D341Med (cell line): Measurements from ENCODE around the gene AVP.
"Not testable (repeated sequence)": the region's sequence is repeated elsewhere in the genome, so short reads cannot be mapped to it uniquely, and the experiment has no call there.

ENCODE experiments used
- DNase-seq: peaks from one replicate; pipeline ENCODE4 v3.0.0; 2012; ENCODE audit warnings: low spot score

The AVP gene

DNA sequence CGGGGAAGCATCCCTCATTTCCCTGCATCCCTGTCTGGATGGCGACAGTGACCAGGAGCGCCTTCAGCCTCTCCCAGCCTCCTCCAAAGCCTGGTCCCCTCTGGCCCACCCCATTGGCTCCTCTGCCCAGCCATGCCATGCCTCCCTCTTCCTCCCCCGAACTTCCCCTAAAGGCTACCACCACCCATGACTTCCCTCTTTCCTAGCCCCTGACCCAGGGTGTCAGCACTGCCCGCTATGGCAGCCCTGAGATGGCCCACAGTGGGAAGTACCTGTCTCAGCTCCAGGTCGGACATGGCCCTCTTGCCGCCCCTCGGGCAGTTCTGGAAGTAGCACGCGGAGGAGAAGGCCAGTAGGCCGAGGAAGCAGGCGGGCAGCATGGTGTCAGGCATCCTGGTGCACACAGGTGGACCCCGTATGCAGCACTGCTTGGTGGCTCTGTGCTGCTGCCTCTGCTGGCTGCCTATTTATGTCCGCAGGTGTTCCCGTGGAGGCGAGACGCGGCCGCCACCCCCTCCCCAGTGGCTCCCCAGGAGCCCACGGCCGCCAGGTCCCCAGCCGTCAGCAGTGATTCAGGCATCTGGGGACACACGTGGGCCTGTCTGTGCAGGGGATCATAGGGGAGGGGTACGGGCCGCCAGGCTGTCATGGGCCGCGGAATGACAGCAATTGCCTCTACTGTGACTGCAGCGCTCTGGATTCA, at the start of gene AVP:
Gene AVP, minus strand, starts transcription at position 442 of the 703 bp plus-strand sequence. Its CDS starts 50 bp downstream, at position 392.
- DNase-seq = peak; percentile 37

- DNase-seq = no peak
Observed at GRCh38 chr20:3134151-3134550, 49.6 kb upstream of the AVP start.

DNA sequence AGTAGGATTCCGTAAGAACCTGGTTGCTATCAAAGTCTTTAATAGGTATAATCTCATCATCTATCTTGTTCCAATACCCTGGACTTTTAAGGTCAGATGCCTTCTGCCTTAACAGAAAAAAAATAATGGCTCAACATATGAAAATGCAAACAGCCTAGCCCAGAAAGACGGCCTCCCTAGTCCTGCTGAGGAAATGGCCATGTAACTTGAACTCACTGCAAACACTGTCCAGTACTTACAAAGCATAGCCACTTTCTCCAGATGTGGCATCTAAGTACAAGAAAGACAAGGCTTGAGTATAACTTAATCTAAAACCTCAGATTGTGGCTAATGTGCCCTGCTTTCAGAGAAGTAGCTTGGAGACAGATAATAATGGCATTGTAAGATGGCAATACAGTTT, 48.6 kb upstream of the AVP start:
- DNase-seq = no peak

DNA sequence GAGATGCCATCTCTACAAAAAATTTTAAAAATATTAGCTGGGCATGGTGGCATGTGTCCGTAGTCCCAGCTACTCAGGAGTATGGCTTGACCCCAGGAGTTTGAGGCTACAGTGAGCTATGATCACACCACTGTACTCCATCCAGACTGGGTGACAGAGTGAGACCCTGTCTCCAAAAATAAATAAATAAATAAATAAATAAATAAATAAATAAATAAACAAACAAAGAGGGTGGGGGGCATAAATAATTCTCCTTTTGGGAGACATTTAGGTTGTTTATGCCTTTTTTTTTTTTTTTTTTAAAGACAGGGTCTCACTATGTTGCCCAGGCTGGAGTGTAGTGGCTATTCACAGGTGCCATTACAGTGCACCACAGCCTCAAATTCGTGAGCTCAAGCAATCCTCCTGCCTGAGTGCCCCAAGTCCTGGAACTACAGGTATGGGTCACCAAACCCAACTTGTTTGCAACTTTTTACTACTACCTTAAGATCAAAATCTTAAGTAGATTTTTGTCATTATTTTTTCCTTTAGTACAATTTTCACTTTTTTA, 45.6 kb upstream of the AVP start:
- no peak for DNase-seq

- no peak for DNase-seq
Observed at GRCh38 chr20:3129094-3129493, 44.6 kb upstream of the AVP start.

DNA sequence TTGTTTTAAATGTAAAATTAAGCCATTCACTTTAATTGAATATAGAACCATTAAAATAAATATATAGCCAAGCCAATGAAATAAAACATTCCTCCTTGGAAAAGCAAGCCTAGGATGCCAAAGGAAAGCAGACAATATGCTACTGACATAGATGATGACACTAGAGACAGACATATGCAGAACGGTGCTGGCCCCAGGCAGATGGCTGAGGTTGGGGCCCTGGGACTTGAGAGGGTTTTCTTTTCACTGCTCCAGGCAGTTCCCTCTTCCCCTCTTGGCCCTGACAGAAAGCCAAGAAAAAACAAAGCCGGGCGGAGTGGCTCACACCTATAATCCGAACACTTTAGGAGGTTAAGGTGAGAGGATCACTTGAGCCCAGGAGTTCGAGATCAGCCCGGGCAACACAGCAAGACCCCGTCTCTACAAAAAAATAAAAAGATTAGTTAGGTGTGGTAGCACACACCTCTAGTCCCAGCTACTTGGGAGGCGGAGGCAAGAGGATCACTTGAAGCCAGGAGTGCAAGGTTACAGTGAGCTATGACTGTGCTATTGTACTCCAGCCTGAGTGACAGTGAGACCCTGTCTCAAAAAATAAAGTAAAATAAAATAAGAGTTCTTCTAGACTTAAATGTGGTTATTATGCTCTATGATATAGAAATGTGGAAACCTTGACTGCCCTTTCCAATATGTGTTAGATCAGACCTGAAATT, 43.9 kb upstream of the AVP start:
- no peak for DNase-seq

- no peak for DNase-seq
Observed at GRCh38 chr20:3126527-3126859, 42.0 kb upstream of the AVP start.

DNA sequence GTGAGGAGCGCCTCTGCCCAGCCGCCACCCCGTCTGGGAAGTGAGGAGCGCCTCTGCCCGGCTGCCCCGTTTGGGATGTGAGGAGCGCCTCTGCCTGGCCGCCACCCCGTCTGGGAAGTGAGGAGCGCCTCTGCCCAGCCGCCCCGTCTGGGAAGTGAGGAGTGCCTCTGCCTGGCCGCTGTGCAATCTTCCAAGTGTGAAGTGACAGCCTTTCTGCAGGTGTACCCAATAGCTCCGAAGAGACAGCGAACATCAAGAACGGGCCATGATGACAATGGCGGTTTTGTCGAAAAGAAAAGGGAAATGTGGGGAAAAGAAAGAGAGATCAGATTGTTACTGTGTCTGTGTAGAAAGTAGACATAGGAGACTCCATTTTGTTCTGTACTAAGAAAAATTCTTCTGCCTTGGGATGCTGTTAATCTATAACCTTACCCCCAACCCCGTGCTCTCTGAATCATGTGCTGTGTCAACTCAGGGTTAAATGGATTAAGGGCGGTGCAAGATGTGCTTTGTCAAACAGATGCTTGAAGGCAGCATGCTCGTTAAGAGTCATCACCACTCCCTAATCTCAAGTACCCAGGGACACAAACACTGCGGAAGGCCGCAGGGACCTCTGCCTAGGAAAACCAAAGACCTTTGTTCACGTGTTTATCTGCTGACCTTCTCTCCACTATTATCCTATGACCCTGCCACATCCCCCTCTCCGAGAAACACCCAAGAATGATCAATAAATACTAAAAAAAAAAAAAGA, 41.4 kb upstream of the AVP start:
- not testable (repeated sequence) for DNase-seq

DNA sequence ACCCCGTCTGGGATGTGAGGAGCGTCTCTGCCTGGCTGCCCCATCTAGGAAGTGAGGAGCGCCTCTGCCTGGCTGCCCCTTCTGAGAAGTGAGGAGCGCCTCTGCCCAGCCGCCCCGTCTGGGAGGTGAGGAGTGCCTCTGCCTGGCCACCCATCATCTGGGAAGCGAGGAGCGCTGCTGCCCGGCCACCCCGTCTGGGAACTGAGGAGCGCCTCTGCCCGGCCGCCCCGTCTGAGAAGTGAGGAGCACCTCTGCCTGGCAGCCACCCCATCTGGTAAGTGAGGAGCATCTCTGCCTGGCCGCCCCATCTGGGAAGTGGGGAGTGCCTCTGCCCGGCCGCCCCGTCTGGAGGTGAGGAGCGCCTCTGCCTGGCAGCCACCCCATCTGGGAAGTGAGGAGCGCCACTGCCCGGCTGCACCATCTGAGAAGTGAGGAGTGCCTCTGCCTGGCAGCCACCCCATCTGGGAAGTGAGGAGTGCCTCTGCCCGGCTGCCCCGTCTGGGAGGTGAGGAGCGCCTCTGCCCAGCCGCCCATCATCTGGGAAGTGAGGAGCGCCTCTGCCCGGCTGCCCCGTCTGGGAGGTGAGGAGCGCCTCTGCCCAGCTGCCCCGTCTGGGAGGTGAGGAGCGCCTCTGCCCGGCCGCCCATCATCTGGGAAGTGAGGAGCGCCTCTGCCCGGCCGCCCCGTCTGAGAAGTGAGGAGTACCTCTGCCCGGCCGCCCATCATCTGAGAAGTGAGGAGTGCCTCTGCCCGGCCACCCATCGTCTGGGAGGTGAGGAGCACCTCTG, 40.4 kb upstream of the AVP start:
- DNase-seq = not testable (repeated sequence)

DNA sequence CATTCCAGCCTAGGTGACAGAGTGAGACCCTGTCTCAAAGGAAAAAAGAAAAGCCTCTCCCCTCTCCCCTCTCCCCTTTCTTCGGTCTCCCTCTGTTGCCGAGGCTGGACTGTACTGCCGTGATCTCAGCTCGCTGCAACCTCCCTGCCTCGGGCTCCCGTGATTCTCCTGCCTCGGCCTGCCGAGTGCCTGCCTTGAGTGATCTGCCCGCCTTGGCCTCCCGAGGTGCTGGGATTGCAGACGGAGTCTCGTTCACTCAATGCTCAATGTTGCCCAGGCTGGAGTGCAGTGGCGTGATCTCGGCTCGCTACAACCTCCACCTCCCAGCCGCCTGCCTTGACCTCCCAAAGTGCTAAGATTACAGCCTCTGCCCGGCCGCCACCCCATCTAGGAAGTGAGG, 39.6 kb upstream of the AVP start:
- DNase-seq = not testable (repeated sequence)

GRCh38 chr20:3123542-3123941, 39.0 kb upstream of the AVP start:
- DNase-seq = no peak

DNA sequence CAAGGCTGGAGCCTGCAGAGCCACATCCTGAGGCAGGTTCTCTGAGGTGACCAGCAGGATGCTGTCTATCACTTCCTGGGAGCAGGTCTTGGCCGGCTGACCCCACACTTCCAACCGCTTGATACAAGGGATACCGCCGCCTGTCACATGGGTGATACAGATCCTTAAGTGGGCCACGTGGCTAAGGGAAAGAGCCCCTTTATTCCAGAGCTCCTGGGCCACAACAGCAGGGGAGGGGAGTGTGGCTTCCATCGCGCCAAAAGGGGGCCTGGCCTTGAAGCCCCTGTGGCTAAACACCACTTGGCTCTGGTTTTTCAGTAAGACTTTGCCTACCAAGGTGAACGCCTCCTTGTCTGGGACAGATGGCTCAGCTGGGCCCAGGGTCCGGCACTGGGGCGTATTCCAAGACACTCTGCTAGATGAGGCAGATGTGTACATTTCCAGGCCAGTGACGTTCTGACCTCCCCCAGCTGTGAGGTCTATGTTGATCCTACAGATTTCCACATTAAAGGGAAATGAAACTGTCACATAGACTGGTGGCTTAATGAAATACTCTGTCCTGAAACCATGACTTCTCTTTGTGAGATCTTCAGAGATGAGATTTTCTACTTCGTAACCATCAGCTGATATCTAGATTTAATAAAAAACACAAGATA, 37.6 kb upstream of the AVP start:
- DNase-seq = no peak

DNA sequence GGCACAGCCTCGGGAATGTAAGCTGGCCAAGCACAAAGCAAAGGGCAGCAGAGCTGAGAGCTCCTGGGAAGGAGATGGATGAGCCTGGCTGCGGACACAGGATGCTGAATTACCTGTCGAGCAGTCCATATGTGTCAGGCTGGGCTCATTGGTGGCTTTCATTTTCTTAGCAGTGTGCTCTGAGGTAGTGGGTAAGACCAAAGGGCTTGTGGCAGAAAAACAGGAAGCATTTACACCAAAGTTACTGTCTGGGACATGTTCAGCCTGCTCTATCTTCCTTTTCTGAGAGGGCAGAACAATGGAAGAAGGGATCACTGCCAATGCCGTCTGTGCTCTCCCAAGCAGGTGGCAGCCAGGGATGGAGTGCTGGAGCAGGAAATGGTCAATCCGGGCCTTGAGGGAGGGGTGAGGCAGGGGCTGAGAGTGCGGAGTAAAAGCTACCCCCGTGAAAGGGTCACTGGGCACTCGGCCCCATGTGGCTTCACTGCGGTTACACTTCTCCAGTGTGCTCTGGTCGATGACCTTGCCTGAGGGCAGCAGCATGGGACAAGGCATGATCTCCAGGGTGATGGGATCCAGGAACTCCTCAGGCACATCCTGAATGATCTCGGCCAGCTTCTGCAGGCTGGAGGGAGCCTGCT, 36.9 kb upstream of the AVP start:
- no peak for DNase-seq

DNA sequence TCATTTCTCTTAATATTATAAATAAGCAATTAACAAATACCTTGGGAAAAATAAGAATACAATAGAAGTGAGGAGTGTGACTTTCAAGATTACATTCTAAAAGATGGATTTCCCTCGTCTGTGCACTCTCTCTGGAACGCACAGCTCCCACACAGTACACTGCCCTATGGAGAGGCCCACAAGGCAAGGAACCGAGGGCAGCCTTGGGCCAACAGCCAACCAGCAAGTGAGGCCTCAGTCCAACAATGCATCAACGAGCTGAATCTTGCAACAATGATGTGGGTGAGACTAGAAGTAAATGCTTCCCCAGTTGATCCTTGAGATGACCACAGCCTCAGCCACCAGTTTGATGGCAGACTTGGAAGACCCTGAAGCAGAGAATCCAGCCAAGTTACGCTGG, 34.5 kb upstream of the AVP start:
- DNase-seq = no peak

- peak; percentile 62 for DNase-seq
Observed at GRCh38 chr20:3117839-3118379, 33.4 kb upstream of the AVP start.

- DNase-seq = no peak
Observed at GRCh38 chr20:3116341-3116740, 31.8 kb upstream of the AVP start.

DNA sequence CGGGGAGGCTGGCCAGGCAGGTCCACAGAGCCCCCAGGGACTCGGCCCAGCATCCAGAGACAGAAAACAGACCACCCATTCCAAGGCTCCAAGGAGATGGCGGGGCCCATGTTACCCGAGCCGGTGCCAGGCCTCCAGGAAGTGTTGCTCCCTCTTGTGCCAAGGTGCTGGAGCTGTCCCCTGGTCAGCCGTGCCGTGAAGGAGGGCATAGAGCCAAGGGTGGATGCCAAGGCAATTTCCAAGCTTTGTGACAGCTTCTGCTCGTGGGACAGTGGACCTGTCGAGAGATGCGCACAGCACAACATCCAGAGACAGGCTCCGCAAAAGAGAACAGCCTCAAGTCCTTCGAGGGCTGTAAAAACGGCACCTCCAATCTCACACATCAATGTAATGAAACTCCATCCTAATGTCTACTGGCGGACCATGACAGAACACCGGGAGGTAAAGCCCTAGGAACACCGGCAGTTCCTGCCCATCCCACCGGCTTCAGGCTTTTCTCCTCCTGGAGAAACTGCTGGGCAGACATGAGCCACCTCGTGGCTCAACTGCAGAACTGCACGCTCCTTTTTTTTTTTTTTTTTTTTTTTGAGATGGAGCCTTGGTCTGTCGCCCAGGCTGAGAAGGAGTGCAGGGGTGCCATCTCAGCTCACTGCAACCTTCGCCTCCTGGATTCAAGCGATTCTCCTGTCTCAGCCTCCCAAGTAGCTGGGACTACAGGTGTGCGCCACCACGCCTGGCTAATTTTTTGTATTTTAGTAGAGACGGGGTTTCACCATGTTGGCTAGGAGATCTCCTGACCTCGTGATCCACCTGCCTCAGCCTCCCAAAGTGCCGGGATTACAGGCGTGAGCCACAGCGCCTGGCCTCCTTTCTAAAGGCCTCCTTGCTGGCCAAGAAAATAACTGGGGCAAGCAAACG, 30.9 kb upstream of the AVP start:
- peak; percentile 88 for DNase-seq

DNA sequence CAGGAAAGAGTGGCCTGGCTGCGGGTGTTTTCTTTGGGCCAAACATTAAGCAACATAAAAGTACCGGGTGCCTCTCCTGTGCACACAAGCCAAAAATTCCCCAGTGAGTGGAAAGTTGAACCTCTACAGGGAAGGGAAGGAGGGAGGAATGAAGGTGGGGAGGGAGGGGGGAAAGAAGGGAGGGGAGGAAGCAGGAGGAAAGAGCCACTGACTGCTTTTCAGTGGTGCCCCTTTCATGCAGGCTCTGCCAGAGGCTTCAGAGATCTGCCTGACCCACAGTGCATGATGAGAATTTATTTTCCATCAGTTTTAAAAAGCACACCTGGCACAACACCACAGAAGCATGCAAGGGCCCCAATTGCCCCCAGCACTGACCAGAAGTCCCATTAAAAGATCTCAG, 27.5 kb upstream of the AVP start:
- DNase-seq = no peak

DNA sequence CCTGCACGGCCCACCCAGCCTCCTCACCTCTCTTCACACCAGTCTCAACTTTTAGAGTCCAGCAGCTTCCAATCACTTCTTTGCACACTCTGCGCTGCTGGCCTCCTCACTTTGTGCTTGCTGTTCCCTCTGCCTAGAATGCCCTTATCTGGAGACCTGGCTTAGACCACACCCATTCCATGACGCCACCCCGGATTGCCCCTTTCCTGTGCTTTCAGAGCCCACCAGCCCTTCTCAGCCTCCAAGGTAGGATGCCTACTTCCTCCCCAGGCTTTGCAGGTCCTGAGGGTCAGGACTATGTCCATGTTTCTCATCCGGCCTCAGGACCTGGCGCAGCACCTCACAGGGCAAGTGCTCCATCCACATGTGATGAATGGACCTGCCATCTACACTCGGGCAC, 27.0 kb upstream of the AVP start:
- no peak for DNase-seq
